Breast epithelium (tissue), 4 donors: ENCODE results near the gene PYGO2. TPM values are rescaled to one million over a fixed set of nuclear protein-coding genes. Genes with fewer than 3 reads are reported as not detected.

Source experiments
- DNase-seq, 2 donors: peaks; one replicate each; pipeline ENCODE4 v3.0.0-alpha.2; 2019; ENCODE audit warnings: low spot score in 2 of 2
- H3K27ac ChIP-seq, 2 donors: fragments of 200-600 bp; sonication (generic) in 1 of 2; one replicate each; pipeline ENCODE4 v1.5.1; 2016 to 2019; ENCODE audit warnings: mild to moderate bottlenecking in 1 of 2
- H3K27me3 ChIP-seq, 2 donors: fragments of 200-600 bp; sonication (generic) in 1 of 2; one replicate each; pipeline versions ENCODE4 v1.5.1 to v1.6.0; 2017 to 2019; ENCODE audit warnings: control low read depth in 1 of 2, mild to moderate bottlenecking in 1 of 2
- H3K36me3 ChIP-seq: fragments of 200-600 bp; one replicate; pipeline ENCODE4 v1.5.1; 2019
- H3K4me1 ChIP-seq, 2 donors: fragments of 200-600 bp; sonication (generic); one replicate each; pipeline ENCODE4 v1.5.1; 2016 to 2019; ENCODE audit warnings: control low read depth in 1 of 2
- H3K4me3 ChIP-seq, 3 donors: fragments of 200-600 bp; sonication (generic); 1 replicate in 2 of 3; 2 replicates in 1 of 3; pipeline ENCODE4 v1.5.1; 2016 to 2019; ENCODE audit warnings: mild to moderate bottlenecking in 3 of 3, moderate library complexity in 2 of 3
- H3K9me3 ChIP-seq, 2 donors: fragments of 200-600 bp; sonication (generic) in 1 of 2; one replicate each; pipeline ENCODE4 v1.5.1; 2016 to 2019; ENCODE audit warnings: control low read depth in 1 of 2
- CTCF ChIP-seq, 3 donors: fragments of 450-650 bp; IDR thresholded peaks; one replicate each; pipeline ENCODE4 v1.5.1; 2016 to 2017; ENCODE audit warnings: antibody characterized with exemption in 3 of 3, mild to moderate bottlenecking in 3 of 3, moderate library complexity in 3 of 3
- POLR2A ChIP-seq: fragments of 450-650 bp; IDR thresholded peaks from one replicate; pipeline ENCODE4 v1.6.1; 2016; ENCODE audit warnings: antibody characterized with exemption, mild to moderate bottlenecking, moderate library complexity
- POLR2AphosphoS5 ChIP-seq, 3 donors: sonication (generic); formaldehyde crosslinking; IDR thresholded peaks; one replicate each; pipeline ENCODE4 v1.6.1; 2017; ENCODE audit warnings: antibody characterized with exemption in 3 of 3
- intact Hi-C: fragments of 100-400 bp; cut with DNase I; formaldehyde crosslinking; loops from one replicate; pipeline ENCODE4 v1.15.1; 2023; ENCODE audit warnings: low total_unique reads
- total RNA-seq, 3 donors: library from RNA; depleted of rRNA; stranded (reverse); fragments of >200 nt; gene quantifications; one replicate each; pipeline ENCODE4 v1.1.0, GENCODE V29; 2016

Gene PYGO2
- total RNA-seq, 3 donors from 2014 or later = 14.6 to 26.2 (median 20.3) TPM

- Histone ChIP-seq H3K9me3 (no peaks in the 10 kb centered on the region), H3K27me3 (no peaks in the 10 kb centered on the region), H3K4me3 (no peak overlapping the region), H3K4me1 (peaks cover 0 to 23% of the 10 kb centered on the region in 2 donors), H3K27ac (no peak overlapping the region), H3K36me3 (no peaks in the 10 kb centered on the region)
- intact Hi-C loops = loop anchor here (10.0 kb wide), 1 partner anchor 112 kb away; the partner anchor contains the start of gene EFNA4
- DNase-seq = no peak
- TF ChIP-seq POLR2A (no peak), CTCF (IDR thresholded peaks at IDR 0.05) (no peak), POLR2AphosphoS5 (IDR thresholded peaks at IDR 0.05) (no peak)
Measured at GRCh38 chr1:154952664-154953063, 8.9 kb downstream of the PYGO2 start.

- no peak overlapping the region for H3K27ac ChIP-seq
Measured at GRCh38 chr1:154951901-154952657, 9.5 kb downstream of the PYGO2 start.

GRCh38 chr1:154948079-154948478, 13.5 kb downstream of the PYGO2 start:
- H3K27me3 ChIP-seq = no peaks in the 10 kb centered on the region
- H3K4me3 ChIP-seq = no peak overlapping the region
- no peaks in the 10 kb centered on the region for H3K36me3 ChIP-seq
- H3K27ac ChIP-seq = no peak overlapping the region
- no peak for TF ChIP-seq POLR2AphosphoS5 (IDR thresholded peaks at IDR 0.05)
- TF ChIP-seq POLR2A = no peak
- no peak for TF ChIP-seq CTCF (IDR thresholded peaks at IDR 0.05)
- H3K9me3 ChIP-seq = no peaks in the 10 kb centered on the region
- intact Hi-C loops = no loop called here
- no peak for DNase-seq
- peaks cover 0 to 4% of the 10 kb centered on the region in 2 donors for H3K4me1 ChIP-seq

More at GRCh38 chr1:154951901-154952657, 9.5 kb downstream of the PYGO2 start:
- intact Hi-C loops = loop anchor here (10.0 kb wide), 1 partner anchor 113 kb away; the partner anchor contains the start of gene EFNA4
- Histone ChIP-seq H3K36me3 (no peaks in the 10 kb centered on the region), H3K27me3 (no peaks in the 10 kb centered on the region), H3K4me3 (no peak overlapping the region), H3K9me3 (no peaks in the 10 kb centered on the region), H3K4me1 (peaks cover 0 to 23% of the 10 kb centered on the region in 2 donors)
- TF ChIP-seq CTCF (IDR thresholded peaks at IDR 0.05) = no peak
- no peak for TF ChIP-seq POLR2A
- no peak for TF ChIP-seq POLR2AphosphoS5 (IDR thresholded peaks at IDR 0.05)
- no peak for DNase-seq

GRCh38 chr1:154945962-154946850, 15.4 kb downstream of the PYGO2 start:
- Histone ChIP-seq H3K9me3 (no peaks in the 10 kb centered on the region), H3K4me3 (no peak overlapping the region), H3K27ac (peak overlapping the region in 1 of 2 donors; percentile 26), H3K4me1 (peaks cover 0 to 4% of the 10 kb centered on the region in 2 donors), H3K36me3 (no peaks in the 10 kb centered on the region), H3K27me3 (no peaks in the 10 kb centered on the region)
- intact Hi-C loops = no loop called here
- DNase-seq = no peak
- TF ChIP-seq CTCF (IDR thresholded peaks at IDR 0.05) (no peak), POLR2A (no peak), POLR2AphosphoS5 (IDR thresholded peaks at IDR 0.05) (no peak)
